ENCODE results near the gene PPP1R9B. TPM values are rescaled to one million over a fixed set of nuclear protein-coding genes. Genes with fewer than 3 reads are reported as not detected.

PPP1R9B gene
- total RNA-seq (2014; rRNA removed; shearing (Covaris generic)) = 9.5 and 12.8 TPM in 2 replicates

- no peak for DNase-seq (ENCODE audit: low read depth)
These were observed at the start of gene PPP1R9B for GRCh38 chr17:50150354-50151040. Gene PPP1R9B, minus strand, starts transcription at chr17:50150677. Its CDS starts 164 bp downstream, at chr17:50150513.

GRCh38 chr17:50199803-50200456 lies 49.5 kb upstream of the PPP1R9B start:
- DNase-seq (ENCODE audit: low read depth) = peak; percentile 95

- DNase-seq (ENCODE audit: low read depth) = no peak
These were observed 48.8 kb upstream of the PPP1R9B start for GRCh38 chr17:50199211-50199802.

- peak; percentile 61 for DNase-seq (ENCODE audit: low read depth)
These were observed 47.7 kb upstream of the PPP1R9B start for GRCh38 chr17:50198026-50198669.

- DNase-seq (ENCODE audit: low read depth) = peak; percentile 85
These were observed 46.3 kb upstream of the PPP1R9B start for GRCh38 chr17:50196826-50197225.

GRCh38 chr17:50196036-50196435 lies 45.6 kb upstream of the PPP1R9B start:
- DNase-seq (ENCODE audit: low read depth) = no peak

- DNase-seq (ENCODE audit: low read depth) = no peak
These were observed 44.7 kb upstream of the PPP1R9B start for GRCh38 chr17:50194934-50195865.

- DNase-seq (ENCODE audit: low read depth) = no peak
These were observed 43.9 kb upstream of the PPP1R9B start for GRCh38 chr17:50194140-50194933.

GRCh38 chr17:50192618-50193291 lies 42.3 kb upstream of the PPP1R9B start:
- no peak for DNase-seq (ENCODE audit: low read depth)

GRCh38 chr17:50192144-50192617 lies 41.7 kb upstream of the PPP1R9B start:
- DNase-seq (ENCODE audit: low read depth) = no peak

- no peak for DNase-seq (ENCODE audit: low read depth)
These were observed 41.1 kb upstream of the PPP1R9B start for GRCh38 chr17:50191359-50192143.

GRCh38 chr17:50190603-50191358 lies 40.3 kb upstream of the PPP1R9B start:
- DNase-seq (ENCODE audit: low read depth) = no peak

- no peak for DNase-seq (ENCODE audit: low read depth)
These were observed 39.8 kb upstream of the PPP1R9B start for GRCh38 chr17:50190293-50190602.

- DNase-seq (ENCODE audit: low read depth) = no peak
These were observed 39.2 kb upstream of the PPP1R9B start for GRCh38 chr17:50189550-50190292.

- no peak for DNase-seq (ENCODE audit: low read depth)
These were observed 38.6 kb upstream of the PPP1R9B start for GRCh38 chr17:50188921-50189549.

- no peak for DNase-seq (ENCODE audit: low read depth)
These were observed 38.0 kb upstream of the PPP1R9B start for GRCh38 chr17:50188531-50188920.

Measured in RPMI7951 (cell line).